OCI-LY7 (cell line): Measurements from ENCODE around the gene RIIAD1. TPM values are rescaled to one million over a fixed set of nuclear protein-coding genes. Genes with fewer than 3 reads are reported as not detected.

Source experiments
- BruUV-seq: library from RNA; stranded (reverse); fragments of 400-500 nt; replicated peaks from 2 replicates; lab custom pipeline; 2021; lab: Mats Ljungman, UMichigan
- CTCF ChIA-PET: fragments of 300-600 bp; sonication (Branson Sonifier 250); formaldehyde crosslinking; loops from one replicate; lab custom pipeline; 2022; ENCODE audit warnings: antibody characterized with exemption; ENCODE audit not compliant: unreplicated experiment; lab: Charles Lee
- POLR2A ChIA-PET: fragments of 300-600 bp; sonication (Branson Sonifier 250); formaldehyde crosslinking; loops from one replicate; lab custom pipeline; 2022; ENCODE audit warnings: antibody characterized with exemption; lab: Charles Lee
- DNase-seq: peaks from one replicate; pipeline ENCODE4 v3.0.0-alpha.2; 2015; ENCODE audit warnings: low spot score
- H2AFZ ChIP-seq: fragments of 200-600 bp; sonication (generic), shearing (Covaris generic); 2 replicates; pipeline ENCODE4 v1.6.1; 2014; ENCODE audit warnings: mild to moderate bottlenecking, antibody characterized with exemption, low read length, moderate library complexity
- H3K27ac ChIP-seq: fragments of 200-600 bp; sonication (generic); 2 replicates; pipeline ENCODE4 v1.5.1; 2014; ENCODE audit warnings: mixed run types, low read depth, mild to moderate bottlenecking, moderate library complexity, low read length, inconsistent platforms; ENCODE audit not compliant: poor library complexity, severe bottlenecking
- H3K36me3 ChIP-seq: fragments of 200-600 bp; sonication (generic); 2 replicates; pipeline ENCODE4 v1.6.1; 2014; ENCODE audit warnings: mild to moderate bottlenecking, antibody characterized with exemption, low read length, moderate library complexity, mixed read lengths; ENCODE audit not compliant: insufficient read depth
- H3K4me1 ChIP-seq: fragments of 200-600 bp; sonication (generic); 2 replicates; pipeline ENCODE4 v1.5.1; 2014; ENCODE audit warnings: mild to moderate bottlenecking, low read length; ENCODE audit not compliant: insufficient read depth, poor library complexity, severe bottlenecking
- H3K4me2 ChIP-seq: fragments of 200-600 bp; sonication (generic); 2 replicates; pipeline ENCODE4 v1.6.1; 2014; ENCODE audit warnings: mild to moderate bottlenecking, low read length
- H3K4me3 ChIP-seq: fragments of 200-600 bp; sonication (generic); 2 replicates; pipeline ENCODE4 v1.5.1; 2014; ENCODE audit warnings: mild to moderate bottlenecking, low read depth, low read length; ENCODE audit not compliant: poor library complexity, severe bottlenecking
- H3K79me2 ChIP-seq: fragments of 200-600 bp; sonication (generic); 2 replicates; pipeline ENCODE4 v1.6.1; 2016; ENCODE audit warnings: low read depth, mild to moderate bottlenecking, low read length, moderate library complexity, mixed read lengths; ENCODE audit not compliant: insufficient read depth
- H3K9me2 ChIP-seq: fragments of 200-600 bp; sonication (generic); 2 replicates; pipeline ENCODE4 v1.6.1; 2016; ENCODE audit warnings: mild to moderate bottlenecking, low read length, mixed read lengths; ENCODE audit not compliant: insufficient read depth
- H3K9me3 ChIP-seq: fragments of 200-600 bp; sonication (generic); 2 replicates; pipeline ENCODE4 v1.6.1; 2014; ENCODE audit warnings: mild to moderate bottlenecking, mixed run types, low read length, mixed read lengths
- H4K20me1 ChIP-seq: fragments of 200-600 bp; sonication (generic); 2 replicates; pipeline ENCODE4 v1.6.1; 2014; ENCODE audit warnings: mild to moderate bottlenecking, antibody characterized with exemption, low read length, moderate library complexity, mixed read lengths; ENCODE audit not compliant: insufficient read depth
- CTCF ChIP-seq: fragments of 200-600 bp; sonication (generic); conservative IDR thresholded peaks from 2 replicates; pipeline ENCODE4 v1.5.1; 2014; ENCODE audit warnings: mild to moderate bottlenecking, antibody characterized with exemption, low read length, moderate library complexity, mixed read lengths
- EZH2phosphoT487 ChIP-seq: fragments of 200-600 bp; sonication (generic); IDR thresholded peaks from 2 replicates; pipeline ENCODE4 v1.6.1; 2018; ENCODE audit warnings: low read depth, borderline replicate concordance, mild to moderate bottlenecking, mixed run types, antibody characterized with exemption, low read length, moderate library complexity, mixed read lengths
- intact Hi-C: fragments of 100-400 bp; cut with micrococcal nuclease; formaldehyde crosslinking; loops from one replicate; pipeline ENCODE4 v1.10.0; 2022; ENCODE audit not compliant: unreplicated experiment
- total RNA-seq, 2 experiments: library from RNA; depleted of rRNA in 1 of 2; stranded (reverse); fragments of >200 nt in 1 of 2; shearing (Covaris generic) in 1 of 2; gene quantifications; 2 replicates each; pipeline ENCODE4 v1.2.3, GENCODE V29; 2014 to 2022

Gene RIIAD1
- total RNA-seq, 2 experiments from 2014 or later, result not detected

GRCh38 chr1:151706464-151707415 lies 14.6 kb upstream of the RIIAD1 start:
- Histone ChIP-seq H3K9me3 (no peaks in the 10 kb centered on the region), H4K20me1 (no peaks in the 10 kb centered on the region), H3K27ac (no peak overlapping the region), H3K36me3 (no peaks in the 10 kb centered on the region), H3K79me2 (no peaks in the 10 kb centered on the region), H3K9me2 (no peaks in the 10 kb centered on the region), H2AFZ (no peak overlapping the region), H3K4me2 (no peak overlapping the region), H3K4me3 (no peak overlapping the region), H3K4me1 (no peaks in the 10 kb centered on the region)
- intact Hi-C loops, result no loop called here
- POLR2A ChIA-PET, result no interaction called here
- CTCF ChIA-PET, result no interaction called here
- DNase-seq, result no peak
- BruUV-seq, result no TSS peak
- no peak for TF ChIP-seq EZH2phosphoT487
- TF ChIP-seq CTCF, result no peak

- no TSS peak for BruUV-seq
- no peak overlapping the region for H3K4me3 ChIP-seq
- DNase-seq, result no peak
- H3K9me3 ChIP-seq, result no peaks in the 10 kb centered on the region
- ChIA-PET POLR2A (no interaction called here), CTCF (no interaction called here)
- H4K20me1 ChIP-seq, result no peaks in the 10 kb centered on the region
- no peaks in the 10 kb centered on the region for H3K79me2 ChIP-seq
- H3K27ac ChIP-seq, result no peak overlapping the region
- intact Hi-C loops, result no loop called here
- H2AFZ ChIP-seq, result no peak overlapping the region
- no peaks in the 10 kb centered on the region for H3K4me1 ChIP-seq
- no peaks in the 10 kb centered on the region for H3K36me3 ChIP-seq
- no peak overlapping the region for H3K4me2 ChIP-seq
- no peak for TF ChIP-seq CTCF
- no peak for TF ChIP-seq EZH2phosphoT487
- H3K9me2 ChIP-seq, result no peaks in the 10 kb centered on the region
Observed at GRCh38 chr1:151707541-151708065, 13.7 kb upstream of the RIIAD1 start.

GRCh38 chr1:151708891-151709290 lies 12.4 kb upstream of the RIIAD1 start:
- BruUV-seq, result no TSS peak
- Histone ChIP-seq H3K9me3 (no peaks in the 10 kb centered on the region), H3K36me3 (no peaks in the 10 kb centered on the region), H3K4me2 (no peak overlapping the region), H3K4me3 (no peak overlapping the region), H3K4me1 (no peaks in the 10 kb centered on the region), H3K27ac (no peak overlapping the region), H4K20me1 (no peaks in the 10 kb centered on the region), H3K9me2 (no peaks in the 10 kb centered on the region), H3K79me2 (no peaks in the 10 kb centered on the region), H2AFZ (no peak overlapping the region)
- no peak for TF ChIP-seq CTCF
- no peak for TF ChIP-seq EZH2phosphoT487
- POLR2A ChIA-PET, result no interaction called here
- CTCF ChIA-PET, result no interaction called here
- DNase-seq, result no peak
- intact Hi-C loops, result no loop called here
